Femur (tissue), 1 donor: ENCODE data around the gene PRRT4.

Experiments used
- DNase-seq: peaks from one replicate; pipeline ENCODE4 v3.0.0-alpha.2; 2017

PRRT4 gene

GRCh38 chr7:128394904-128395496, 33.5 kb upstream of the PRRT4 start:
- DNase-seq = no peak

- no peak for DNase-seq
Measured at GRCh38 chr7:128393526-128394330, 32.2 kb upstream of the PRRT4 start.

DNA sequence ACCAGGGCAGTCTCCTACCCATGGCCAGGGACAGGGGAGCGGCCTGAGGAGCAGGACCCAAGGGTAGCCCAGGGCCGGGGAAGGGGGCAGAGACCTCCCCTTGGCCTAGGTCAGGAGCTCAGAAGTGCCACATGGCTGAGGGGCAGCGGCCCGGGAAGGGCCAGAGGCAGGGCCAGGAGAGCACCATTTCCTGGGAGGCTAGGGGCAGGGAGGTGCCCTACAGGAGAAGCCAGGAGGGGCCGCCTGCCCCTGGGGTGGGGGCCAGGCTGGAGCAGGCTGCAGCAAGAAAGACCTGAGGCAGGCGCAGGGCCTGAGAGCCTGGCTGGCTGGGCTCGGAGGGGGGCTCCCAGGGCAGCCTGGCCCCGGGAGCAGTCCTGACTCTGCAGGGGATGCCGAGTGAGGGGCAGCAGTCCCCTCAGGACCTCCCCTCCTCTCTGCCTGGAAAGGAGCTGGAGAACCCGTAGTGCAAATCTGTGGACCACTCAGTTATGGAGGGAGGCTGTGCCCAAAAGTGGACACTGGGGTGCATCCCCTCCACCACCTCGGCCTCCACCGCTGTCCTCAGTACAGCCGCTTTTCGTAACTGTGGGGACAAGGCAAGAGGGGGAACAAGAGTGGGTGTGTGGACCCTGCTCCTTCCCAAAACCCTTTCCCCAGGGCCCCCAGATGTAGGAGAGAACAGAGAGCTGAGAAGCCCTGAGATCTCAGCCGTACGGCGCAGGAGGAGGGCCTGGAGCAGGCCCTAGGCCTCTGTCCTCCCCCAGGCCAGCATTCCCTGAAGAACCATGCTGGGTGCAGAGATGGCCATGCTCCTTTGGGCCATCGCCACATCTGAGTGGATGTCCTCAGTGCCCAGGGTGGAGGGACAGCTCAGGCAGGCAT, 31.2 kb upstream of the PRRT4 start:
- DNase-seq = no peak

GRCh38 chr7:128391805-128392204, 30.3 kb upstream of the PRRT4 start:
- no peak for DNase-seq

- DNase-seq = no peak
Measured at GRCh38 chr7:128390871-128391565, 29.5 kb upstream of the PRRT4 start.

DNA sequence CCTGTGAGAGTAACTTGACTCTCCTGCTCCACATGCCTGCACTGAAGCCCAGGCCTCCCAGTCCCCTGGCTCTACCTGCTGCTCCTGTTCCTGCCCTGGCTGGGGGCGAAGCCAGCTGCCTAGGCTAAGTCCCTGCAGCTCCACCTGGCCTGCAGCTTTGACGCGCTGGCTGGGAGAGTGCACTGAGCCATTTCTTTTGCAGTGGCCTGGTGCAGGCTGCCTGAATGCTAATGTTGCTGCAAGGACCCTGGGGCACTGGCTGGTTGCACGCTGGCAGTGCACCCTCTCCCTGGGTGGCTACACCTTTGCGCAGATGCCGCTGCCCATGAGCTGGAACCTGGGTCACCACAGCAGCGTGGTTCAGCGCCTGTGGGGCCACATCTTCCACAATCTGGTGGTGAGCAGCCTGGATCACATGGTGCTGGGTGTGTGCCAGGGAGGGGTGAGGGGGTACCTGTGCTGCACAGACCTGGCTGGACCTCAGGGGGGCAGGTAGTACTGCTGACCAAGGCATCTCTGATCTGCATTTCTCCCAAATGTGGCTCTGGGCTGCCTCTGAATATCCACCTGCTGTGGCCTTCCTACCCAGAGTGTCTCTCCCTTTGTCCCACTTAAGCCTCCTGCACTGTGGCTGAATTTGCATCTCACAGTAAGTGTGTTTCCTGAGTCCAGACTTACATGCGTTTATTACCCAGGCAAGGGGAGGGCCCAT, 28.3 kb upstream of the PRRT4 start:
- no peak for DNase-seq

- DNase-seq = no peak
Measured at GRCh38 chr7:128389085-128389617, 27.7 kb upstream of the PRRT4 start.

GRCh38 chr7:128388145-128388485, 26.6 kb upstream of the PRRT4 start:
- DNase-seq = no peak

DNA sequence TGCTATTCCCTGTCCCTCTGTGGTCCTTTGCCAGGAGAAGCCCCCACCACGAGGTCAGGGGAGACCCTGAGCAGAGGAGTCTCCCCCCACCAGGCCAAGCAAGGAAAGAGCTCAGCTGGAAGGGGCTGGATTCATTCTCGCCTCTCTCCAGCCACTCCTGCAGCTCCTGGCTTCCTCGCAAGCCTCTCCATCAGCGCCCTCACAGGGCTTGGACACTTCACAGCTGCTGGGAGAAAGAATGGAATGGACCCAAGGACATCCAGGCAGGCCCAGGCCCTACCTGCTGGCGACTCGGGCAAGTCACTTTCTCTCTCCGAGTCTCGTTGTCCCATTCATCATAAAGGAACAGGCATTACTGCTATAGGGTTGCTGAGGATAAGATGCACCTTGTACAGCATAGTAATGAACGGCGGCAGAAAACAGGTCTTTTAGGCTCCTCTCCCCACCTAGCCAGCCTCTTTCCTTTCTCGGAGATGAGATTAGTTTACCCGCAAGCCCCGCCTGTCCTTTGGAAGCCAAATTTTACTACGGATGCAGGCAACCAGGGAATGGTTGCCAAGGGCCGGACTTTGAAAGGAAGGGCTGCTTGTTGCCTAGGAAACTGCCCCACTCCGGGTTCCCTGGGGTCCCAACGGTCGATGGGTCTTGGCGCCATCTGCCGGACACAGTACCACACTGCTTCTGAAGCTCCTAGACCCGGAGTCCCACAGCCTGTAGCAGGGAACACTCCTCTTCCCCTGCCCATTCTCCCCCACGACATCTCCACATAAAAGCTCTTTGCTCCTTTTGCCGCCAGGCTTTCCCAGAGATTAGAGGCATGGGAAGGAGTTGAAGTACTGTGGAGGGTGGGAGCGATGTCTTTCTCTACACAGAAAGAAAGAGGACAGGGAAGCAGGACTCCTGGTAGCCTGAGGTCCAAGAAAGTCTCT, 26.0 kb upstream of the PRRT4 start:
- peak; percentile 90 for DNase-seq

- no peak for DNase-seq
Measured at GRCh38 chr7:128385988-128386925, 24.8 kb upstream of the PRRT4 start.

DNA sequence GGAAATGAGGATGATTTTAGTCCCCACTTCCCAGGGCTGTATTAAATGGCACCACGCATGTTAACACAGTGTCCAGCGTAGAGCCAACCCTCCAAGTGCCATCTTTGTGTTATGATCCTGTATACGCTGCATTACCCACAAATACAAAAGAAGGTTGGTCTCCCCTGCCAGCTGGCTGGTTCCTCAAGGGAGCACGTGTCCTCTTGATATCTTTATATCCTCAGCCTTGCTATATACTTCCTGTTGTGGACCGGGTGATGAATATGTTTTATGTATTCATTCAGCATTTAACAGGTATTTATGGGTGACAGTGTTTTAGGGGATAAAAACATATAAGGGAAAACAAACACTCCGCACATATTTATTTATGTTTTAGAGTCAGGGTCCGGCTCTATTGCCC, 23.2 kb upstream of the PRRT4 start:
- no peak for DNase-seq

DNA sequence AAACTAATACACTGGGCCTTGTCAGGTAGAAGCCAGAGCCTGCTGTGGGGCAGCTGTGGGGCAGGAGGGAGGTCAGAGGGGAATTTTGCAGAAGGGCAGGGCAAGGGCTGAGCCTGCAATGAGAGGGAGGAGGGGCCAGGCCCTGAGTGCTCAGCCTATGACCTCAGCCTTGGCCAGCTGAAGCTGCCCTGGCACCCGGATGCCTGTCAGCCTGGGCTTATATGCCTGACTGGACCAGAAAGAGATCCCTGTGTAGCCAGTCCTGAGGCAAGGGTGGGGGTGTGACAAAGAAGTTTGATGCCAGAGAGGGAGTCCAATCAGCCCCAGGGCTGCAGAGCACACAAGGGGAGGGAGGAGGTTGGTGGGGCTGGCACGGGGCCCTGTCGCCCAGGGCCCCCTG, 22.3 kb upstream of the PRRT4 start:
- no peak for DNase-seq

GRCh38 chr7:128381161-128381821, 19.8 kb upstream of the PRRT4 start:
- no peak for DNase-seq

GRCh38 chr7:128380483-128381106, 19.1 kb upstream of the PRRT4 start:
- DNase-seq = no peak

- no peak for DNase-seq
Measured at GRCh38 chr7:128379900-128380479, 18.5 kb upstream of the PRRT4 start.

- no peak for DNase-seq
Measured at GRCh38 chr7:128378637-128379036, 17.1 kb upstream of the PRRT4 start.

DNA sequence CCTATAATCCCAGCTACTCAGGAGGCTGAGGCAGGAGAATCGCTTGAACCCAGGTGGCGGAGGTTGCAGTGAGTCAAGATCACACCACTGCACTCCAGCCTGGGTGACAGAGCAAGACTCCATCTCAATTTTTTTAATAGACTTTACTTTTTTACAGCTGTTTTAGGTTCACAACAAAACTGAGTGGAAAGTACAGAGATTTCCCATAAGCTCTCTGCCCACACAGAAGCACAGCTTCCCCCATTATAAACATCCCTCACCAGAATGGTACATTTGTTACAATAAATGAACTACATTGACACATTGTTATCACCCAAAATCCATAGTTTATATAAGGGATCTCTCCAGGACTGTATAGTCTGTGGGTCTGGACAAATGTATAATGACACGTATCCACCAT, 14.6 kb upstream of the PRRT4 start:
- no peak for DNase-seq

DNA sequence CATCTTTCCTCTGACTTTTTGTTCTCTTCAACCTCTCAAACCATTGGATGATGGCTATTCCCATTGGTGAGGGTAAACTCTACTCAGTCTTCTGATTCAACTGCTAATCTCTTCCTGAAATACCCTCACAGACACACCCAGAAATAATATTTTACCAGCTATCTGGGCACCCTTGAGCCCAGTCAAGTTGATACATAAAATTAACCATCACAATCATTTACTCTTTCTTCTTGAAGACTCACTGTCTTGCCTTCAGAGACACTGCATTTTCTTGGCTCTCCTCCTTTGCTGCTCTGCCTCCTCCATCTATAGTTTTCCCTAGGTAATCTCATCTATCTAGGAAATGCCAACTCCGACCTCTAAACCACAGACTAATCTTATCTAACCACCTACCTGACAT, 12.6 kb upstream of the PRRT4 start:
- no peak for DNase-seq
